HepG2 (cell line): Measurements from ENCODE around the gene NDRG2. TPM values are rescaled to one million over a fixed set of nuclear protein-coding genes. Genes with fewer than 3 reads are reported as not detected.

Experiments used
- ATAC-seq: fragments of 200-7000 bp; cut with Tn5 transposase; 3 replicates; pipeline ENCODE4 v1.9.1; 2020; ENCODE audit warnings: mild to moderate bottlenecking, moderate library complexity
- BruUV-seq: library from RNA; stranded (reverse); fragments of 400-500 nt; replicated peaks from 2 replicates; lab custom pipeline; 2021; lab: Mats Ljungman, UMichigan
- CTCF ChIA-PET: fragments of 300-600 bp; formaldehyde crosslinking; extraction: SDS; loops from one replicate; lab custom pipeline; 2021; ENCODE audit warnings: low total read pairs, inconsistent platforms, low intra/inter-chr PET ratio; lab: Yijun Ruan, JAX
- POLR2A ChIA-PET: fragments of 350-600 bp; sonication (Branson Sonifier 250); formaldehyde crosslinking; loops from one replicate; lab custom pipeline; 2020; ENCODE audit warnings: antibody characterized with exemption, inconsistent platforms; lab: Yijun Ruan, JAX
- DNase-seq: peaks from one replicate; pipeline ENCODE4 v3.0.0-alpha.2; 2015; ENCODE audit warnings: low spot score
- FAIRE-seq: peaks from 3 replicates; lab custom pipeline; 2011; peaks lifted over from hg19 to GRCh38; lab: Jason Lieb, UNC
- H2AFZ ChIP-seq: one replicate; pipeline ENCODE4 v1.6.1; 2011; ENCODE audit warnings: low read length, inconsistent platforms
- H3K27ac ChIP-seq: fragments of 300-600 bp; 3 replicates; pipeline ENCODE4 v1.8.0; 2011; ENCODE audit warnings: mixed run types, mild to moderate bottlenecking, mixed read lengths, low read length, inconsistent platforms; ENCODE audit not compliant: insufficient read depth; ENCODE audit errors: extremely low read length
- H3K27me3 ChIP-seq, 2 experiments: fragments of 200-600 bp in 1 of 2; 2 replicates in 1 of 2; 3 replicates in 1 of 2; pipeline versions ENCODE4 v1.6.0 to v1.8.0; 2011; ENCODE audit warnings: low read length in 2 of 2, mild to moderate bottlenecking in 2 of 2, moderate library complexity in 2 of 2, inconsistent platforms in 1 of 2; ENCODE audit not compliant: insufficient read depth in 2 of 2, control insufficient read depth in 1 of 2
- H3K36me3 ChIP-seq, 2 experiments: fragments of 200-600 bp in 1 of 2; replicated peaks in 1 of 2; 2 replicates in 1 of 2; 3 replicates in 1 of 2; pipeline versions ENCODE4 v1.5.1 to v1.8.0; 2011; ENCODE audit warnings: low read length in 2 of 2, inconsistent platforms in 1 of 2; ENCODE audit not compliant: insufficient read depth in 2 of 2, control insufficient read depth in 1 of 2
- H3K4me1 ChIP-seq: 2 replicates; pipeline ENCODE4 v1.5.1; 2012; ENCODE audit warnings: low read length, inconsistent platforms; ENCODE audit not compliant: insufficient read depth
- H3K4me2 ChIP-seq: 2 replicates; pipeline ENCODE4 v1.6.0; 2011; ENCODE audit warnings: low read depth, low read length, inconsistent platforms
- H3K4me3 ChIP-seq, 3 experiments: fragments of 200-600 bp in 1 of 3; sonication (generic), shearing (Covaris generic) in 1 of 3; replicated peaks in 1 of 3; 2 replicates each; pipeline ENCODE4 v1.5.1; 2011 to 2016; ENCODE audit warnings: low read length in 3 of 3, inconsistent platforms in 2 of 3, low read depth in 2 of 3, mild to moderate bottlenecking in 2 of 3, control low read depth in 1 of 3, mixed read lengths in 1 of 3; ENCODE audit not compliant: insufficient read depth in 1 of 3
- H3K79me2 ChIP-seq: one replicate; pipeline ENCODE4 v1.6.1; 2011; ENCODE audit warnings: low read length, inconsistent platforms; ENCODE audit not compliant: insufficient read depth
- H3K9ac ChIP-seq: 2 replicates; pipeline ENCODE4 v1.6.0; 2011; ENCODE audit warnings: mild to moderate bottlenecking, low read depth, low read length, inconsistent platforms; ENCODE audit not compliant: insufficient read depth
- H3K9me3 ChIP-seq: 2 replicates; pipeline ENCODE4 v1.5.1; 2012; ENCODE audit warnings: mild to moderate bottlenecking, low read length
- H4K20me1 ChIP-seq: 2 replicates; pipeline ENCODE4 v1.6.0; 2011; ENCODE audit warnings: inconsistent platforms, mild to moderate bottlenecking, low read length, moderate library complexity; ENCODE audit not compliant: insufficient read depth
- BRCA1 ChIP-seq: sonication (generic); formaldehyde crosslinking; IDR thresholded peaks from 2 replicates; pipeline ENCODE4 v1.4.0; 2020; ENCODE audit warnings: missing genetic modification reagents
- CAMTA2 ChIP-seq: sonication (generic); formaldehyde crosslinking; IDR thresholded peaks from 2 replicates; pipeline ENCODE4 v1.4.0; 2020; ENCODE audit warnings: mild to moderate bottlenecking, missing genetic modification reagents, borderline replicate concordance
- HNF4A ChIP-seq: sonication (generic); formaldehyde crosslinking; IDR thresholded peaks from 2 replicates; pipeline ENCODE4 v1.4.0; 2020; ENCODE audit warnings: missing genetic modification reagents
- PAX8 ChIP-seq: sonication (generic); formaldehyde crosslinking; IDR thresholded peaks from 2 replicates; pipeline ENCODE4 v1.8.0; 2022; ENCODE audit warnings: mild to moderate bottlenecking, missing genetic modification reagents, borderline replicate concordance
- SP5 ChIP-seq: IDR thresholded peaks from 2 replicates; pipeline ENCODE4 v1.6.1; 2016; ENCODE audit warnings: low read depth, borderline replicate concordance
- WGBS: methylation state at CpG from one replicate; pipeline ENCODE4 v1.1.6; 2017; ENCODE audit warnings: low lambda C conversion rate; 5-methylcytosine and 5-hydroxymethylcytosine counted together
- in situ Hi-C: cut with HindIII; loops from 2 replicates; pipeline ENCODE4 v1.10.0; 2017; ENCODE audit warnings: low pct_unique_long_range_greater_than_20kb; ENCODE audit not compliant: extremely low pct_ligation_motif_present
- intact Hi-C: fragments of 100-400 bp; cut with micrococcal nuclease; formaldehyde crosslinking; loops from one replicate; pipeline ENCODE4 v1.10.0; 2022; ENCODE audit not compliant: unreplicated experiment
- polyA plus RNA-seq, 8 experiments: library from polyadenylated mRNA; depleted of rRNA in 3 of 8; stranded (reverse) in 7 of 8; unstranded in 1 of 8; fragments of >200 nt; fragmentation: Illumina TruSeq in 4 of 8; extraction: Trizol in 4 of 8; gene quantifications; 2 replicates each; pipeline versions ENCODE4 v1.2.1 to v1.2.3, GENCODE V29; 2011 to 2016; ENCODE audit warnings: low read depth in 4 of 8, missing spikeins in 1 of 8, mixed read lengths in 1 of 8; ENCODE audit not compliant: insufficient read depth in 1 of 8
- total RNA-seq, 5 experiments: library from RNA; depleted of rRNA; stranded (reverse); fragments of >200 nt; fragmentation: Illumina TruSeq; extraction: Trizol; gene quantifications; 2 replicates each; pipeline ENCODE4 v1.2.3, GENCODE V29; 2016; ENCODE audit warnings: low read depth in 1 of 5
- TF ChIP-seq, protein P1 (sequence below): sonication (generic); formaldehyde crosslinking; IDR thresholded peaks from 2 replicates; pipeline ENCODE4 v1.8.0; 2022; ENCODE audit warnings: mild to moderate bottlenecking, missing genetic modification reagents, moderate library complexity
- TF ChIP-seq, protein P2 (sequence below): sonication (generic); formaldehyde crosslinking; IDR thresholded peaks from 2 replicates; pipeline ENCODE4 v1.9.0; 2021; ENCODE audit warnings: missing genetic modification reagents, mild to moderate bottlenecking, borderline replicate concordance

The NDRG2 gene
- total and polyA plus RNA-seq, 2 of the 13 experiments (the other 11 are each of a cell fraction or from before 2014, with no cell fraction given), result 27.2 to 189 TPM

DNA sequence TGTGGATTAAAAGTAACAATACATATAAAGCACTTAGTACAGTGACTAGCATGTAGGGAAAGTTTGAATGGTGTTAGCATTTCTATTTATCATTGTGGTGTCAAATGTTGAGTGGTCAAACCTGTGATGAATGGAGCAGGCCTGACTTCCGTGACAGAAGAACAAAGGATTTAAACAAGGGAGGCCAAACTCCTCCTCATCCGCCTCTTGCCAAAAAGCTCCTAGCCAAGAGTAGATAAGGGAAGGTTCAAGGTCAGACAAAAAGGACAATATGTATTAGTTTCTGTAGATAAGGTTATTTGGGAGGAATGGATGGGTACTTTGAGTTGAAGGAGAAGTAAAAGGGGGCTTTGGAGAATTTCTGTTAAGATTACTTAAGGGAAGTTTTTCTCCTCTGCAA, 23.8 kb upstream of the NDRG2 start (continued):
- TF ChIP-seq HNF4A (CRISPR knock-in tag) (peak; percentile 69), SP5 (CRISPR knock-in tag) (peak; percentile 83)

DNA sequence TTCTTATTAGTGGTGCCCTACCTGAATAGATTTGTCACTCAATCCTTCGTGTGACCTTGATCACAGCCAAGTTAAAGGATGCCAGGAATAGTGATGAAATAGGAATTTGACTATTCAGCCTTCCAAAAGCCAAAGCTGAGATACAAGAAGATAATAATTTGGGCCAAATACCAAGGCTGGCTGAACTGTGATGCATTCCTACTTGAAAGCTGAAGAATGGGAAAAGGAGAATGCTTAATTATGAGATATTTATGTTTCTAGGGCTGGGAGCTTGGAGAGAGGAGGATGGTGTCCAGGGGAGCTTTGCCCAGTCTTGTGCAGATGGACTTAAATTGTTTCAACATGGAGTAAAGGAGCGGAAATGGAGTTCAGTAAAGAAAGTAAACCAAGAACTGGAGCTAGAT, 22.5 kb upstream of the NDRG2 start:
- FAIRE-seq (no peak), ATAC-seq (no peak), DNase-seq (no peak)
- no peaks in the 10 kb centered on the region for H3K27me3 ChIP-seq
- no peak overlapping the region for H3K4me2 ChIP-seq
- no peak overlapping the region for H3K4me3 ChIP-seq
- in situ Hi-C loops (no loop called here), intact Hi-C loops (no loop called here)
- H3K4me1 ChIP-seq, result peaks cover 83% of the 10 kb centered on the region
- BruUV-seq, result no TSS peak
- H2AFZ ChIP-seq, result no peak overlapping the region
- ChIA-PET POLR2A (interaction anchor here (0.7 to 4.9 kb wide), 10 partner anchors 8 to 365 kb away, joined by 4 to 26 read pairs (median 7); partner anchors contain the start of genes ARHGEF40 and NDRG2), CTCF (no interaction called here)
- no peak overlapping the region for H3K9ac ChIP-seq
- H3K27ac ChIP-seq, result peak overlapping the region; percentile 33
- no peaks in the 10 kb centered on the region for H4K20me1 ChIP-seq
- 95% methylated on average over 2 of the region's 2 CpGs for WGBS
- TF ChIP-seq, protein P1, sequence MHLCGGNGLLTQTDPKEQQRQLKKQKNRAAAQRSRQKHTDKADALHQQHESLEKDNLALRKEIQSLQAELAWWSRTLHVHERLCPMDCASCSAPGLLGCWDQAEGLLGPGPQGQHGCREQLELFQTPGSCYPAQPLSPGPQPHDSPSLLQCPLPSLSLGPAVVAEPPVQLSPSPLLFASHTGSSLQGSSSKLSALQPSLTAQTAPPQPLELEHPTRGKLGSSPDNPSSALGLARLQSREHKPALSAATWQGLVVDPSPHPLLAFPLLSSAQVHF (CRISPR knock-in tag), result no peak
- TF ChIP-seq CAMTA2 (CRISPR knock-in tag) (no peak), PAX8 (CRISPR knock-in tag) (no peak), BRCA1 (no peak)
- TF ChIP-seq, protein P2, sequence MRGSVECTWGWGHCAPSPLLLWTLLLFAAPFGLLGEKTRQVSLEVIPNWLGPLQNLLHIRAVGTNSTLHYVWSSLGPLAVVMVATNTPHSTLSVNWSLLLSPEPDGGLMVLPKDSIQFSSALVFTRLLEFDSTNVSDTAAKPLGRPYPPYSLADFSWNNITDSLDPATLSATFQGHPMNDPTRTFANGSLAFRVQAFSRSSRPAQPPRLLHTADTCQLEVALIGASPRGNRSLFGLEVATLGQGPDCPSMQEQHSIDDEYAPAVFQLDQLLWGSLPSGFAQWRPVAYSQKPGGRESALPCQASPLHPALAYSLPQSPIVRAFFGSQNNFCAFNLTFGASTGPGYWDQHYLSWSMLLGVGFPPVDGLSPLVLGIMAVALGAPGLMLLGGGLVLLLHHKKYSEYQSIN (CRISPR knock-in tag), result no peak
- H3K79me2 ChIP-seq, result no peaks in the 10 kb centered on the region
- no peaks in the 10 kb centered on the region for H3K36me3 ChIP-seq
- no peaks in the 10 kb centered on the region for H3K9me3 ChIP-seq
